ENCODE measurements around the gene RSF1. TPM values are rescaled to one million over a fixed set of nuclear protein-coding genes. Genes with fewer than 3 reads are reported as not detected.
"Not testable (repeated sequence)": the region's sequence is repeated elsewhere in the genome, so short reads cannot be mapped to it uniquely, and the experiment has no call there.

Gene RSF1
- total RNA-seq, 4 donors from 2014 or later = 38.4 to 129 (median 70.5) TPM

DNA sequence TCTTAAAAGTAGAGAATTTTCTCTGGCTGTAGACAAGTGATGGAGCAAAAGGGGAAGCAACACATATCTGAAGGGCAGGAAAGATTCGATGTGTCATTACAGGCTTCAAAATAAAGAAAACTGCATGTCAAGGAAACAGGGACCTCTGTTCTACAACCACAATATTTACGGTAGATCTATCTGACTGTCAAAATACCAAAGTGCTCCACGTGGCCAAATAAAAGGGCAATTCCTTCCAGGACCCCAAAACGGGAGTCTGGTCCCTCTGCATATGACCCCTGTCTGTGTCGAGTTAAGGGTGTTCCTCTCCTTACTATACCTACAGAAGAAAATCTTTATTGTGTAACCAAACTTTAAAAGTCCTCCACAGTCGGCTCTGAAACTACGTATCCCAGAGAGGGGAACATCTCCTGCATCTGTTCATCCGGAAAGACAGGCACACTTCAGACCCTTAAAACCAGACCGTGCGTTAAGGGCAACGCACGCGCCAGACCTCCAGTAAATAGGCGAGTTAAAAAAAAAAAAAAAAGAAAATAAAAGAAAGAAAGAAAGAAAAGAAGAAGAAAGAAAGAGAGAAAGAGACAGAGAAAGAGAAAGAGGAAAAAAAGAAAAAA is 183.7 kb downstream of the RSF1 start:
- TF ChIP-seq CTCF (IDR thresholded peaks at IDR 0.05) (no peak), POLR2A (IDR thresholded peaks at IDR 0.05) (no peak)
- H3K36me3 ChIP-seq = no peaks in the 10 kb centered on the region
- peak overlapping the region; percentile 67 to 98 (median 82) for H3K4me3 ChIP-seq
- H3K27ac ChIP-seq = peak overlapping the region in 2 of 4 donors; percentile 55 to 81
- no peaks in the 10 kb centered on the region for H3K9me3 ChIP-seq
- no peaks in the 10 kb centered on the region for H3K27me3 ChIP-seq
- peaks cover 0 to 17% (median 3%) of the 10 kb centered on the region in 4 donors for H3K4me1 ChIP-seq
- no peak for DNase-seq

DNA sequence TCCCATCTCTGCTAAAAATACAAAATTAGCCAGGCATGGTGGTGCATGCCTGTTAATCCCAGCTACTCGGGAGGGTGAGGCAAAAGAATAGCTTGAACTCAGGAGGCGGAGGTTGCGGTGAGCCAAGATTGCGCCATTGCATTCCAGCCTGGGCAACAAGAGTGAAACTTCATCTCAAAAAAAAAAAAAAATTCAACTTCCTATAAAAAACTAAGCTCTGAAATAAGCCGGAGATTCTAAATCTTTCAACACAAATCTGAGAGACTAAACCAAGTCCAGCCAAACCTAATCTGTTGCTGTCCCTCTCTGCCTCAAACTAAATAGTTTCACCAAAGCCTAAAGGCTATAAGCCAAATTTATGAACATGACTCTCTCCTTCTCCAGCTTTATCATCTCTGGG is 186.6 kb downstream of the RSF1 start:
- not testable (repeated sequence) for H3K27me3 ChIP-seq, H3K4me3 ChIP-seq, H3K27ac ChIP-seq, H3K9me3 ChIP-seq, H3K36me3 ChIP-seq, DNase-seq
- H3K4me1 ChIP-seq = peaks cover 0 to 17% (median 3%) of the 10 kb centered on the region in 4 donors

GRCh38 chr11:77630157-77630710 is 190.3 kb downstream of the RSF1 start:
- TF ChIP-seq POLR2A (IDR thresholded peaks at IDR 0.05) (no peak), CTCF (IDR thresholded peaks at IDR 0.05) (no peak)
- peaks cover 0 to 10% (median 0%) of the 10 kb centered on the region in 3 donors for H3K36me3 ChIP-seq
- H3K27me3 ChIP-seq = no peaks in the 10 kb centered on the region
- H3K27ac ChIP-seq = no peak overlapping the region
- H3K4me1 ChIP-seq = peaks cover 0 to under 1% (median 0%) of the 10 kb centered on the region in 4 donors
- no peak overlapping the region for H3K4me3 ChIP-seq
- no peaks in the 10 kb centered on the region for H3K9me3 ChIP-seq
- DNase-seq = no peak

DNA sequence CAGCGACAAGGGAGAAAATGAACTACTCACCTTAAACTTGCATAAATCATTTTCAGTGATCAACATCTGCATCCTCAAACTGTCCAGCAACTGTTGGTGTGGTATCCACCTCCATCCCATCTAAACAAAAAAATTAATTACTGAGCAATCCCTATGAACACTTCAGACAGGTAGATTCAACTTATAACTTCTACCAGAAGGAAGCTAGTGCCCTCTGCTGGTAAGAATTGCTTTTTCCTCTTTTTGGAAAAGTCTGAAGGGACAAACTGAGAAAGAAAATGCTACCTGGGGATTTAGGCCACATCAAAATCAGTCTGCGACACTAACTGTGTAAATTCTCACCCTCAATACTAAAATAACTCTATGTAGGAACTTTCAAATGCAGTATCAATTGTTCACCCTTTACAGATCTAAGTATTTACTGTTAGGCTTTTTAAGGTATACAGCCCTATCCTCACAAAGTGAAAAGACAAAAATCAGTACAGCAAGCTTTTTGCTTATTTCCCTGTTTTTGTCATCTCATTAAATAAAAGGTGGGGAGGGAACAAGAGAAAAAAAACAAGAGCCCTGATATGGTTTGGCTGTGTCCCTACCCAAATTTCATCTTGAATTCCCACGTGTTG is 200.8 kb downstream of the RSF1 start:
- no peaks in the 10 kb centered on the region for H3K9me3 ChIP-seq
- DNase-seq = no peak
- no peak overlapping the region for H3K27ac ChIP-seq
- peaks cover 0 to 83% (median 2%) of the 10 kb centered on the region in 3 donors for H3K36me3 ChIP-seq
- H3K4me1 ChIP-seq = no peaks in the 10 kb centered on the region
- no peak overlapping the region for H3K4me3 ChIP-seq
- no peaks in the 10 kb centered on the region for H3K27me3 ChIP-seq
- peak; percentile 43 to 84 (median 70) for TF ChIP-seq CTCF (IDR thresholded peaks at IDR 0.05)
- TF ChIP-seq POLR2A (IDR thresholded peaks at IDR 0.05) = no peak

GRCh38 chr11:77617892-77618291 is 202.6 kb downstream of the RSF1 start:
- Histone ChIP-seq H3K36me3 (peaks cover 0 to 79% (median 2%) of the 10 kb centered on the region in 3 donors), H3K4me1 (no peaks in the 10 kb centered on the region), H3K27me3 (no peaks in the 10 kb centered on the region), H3K27ac (no peak overlapping the region), H3K4me3 (no peak overlapping the region), H3K9me3 (no peaks in the 10 kb centered on the region)
- no peak for DNase-seq
- TF ChIP-seq CTCF (IDR thresholded peaks at IDR 0.05) (no peak), POLR2A (IDR thresholded peaks at IDR 0.05) (no peak)

DNA sequence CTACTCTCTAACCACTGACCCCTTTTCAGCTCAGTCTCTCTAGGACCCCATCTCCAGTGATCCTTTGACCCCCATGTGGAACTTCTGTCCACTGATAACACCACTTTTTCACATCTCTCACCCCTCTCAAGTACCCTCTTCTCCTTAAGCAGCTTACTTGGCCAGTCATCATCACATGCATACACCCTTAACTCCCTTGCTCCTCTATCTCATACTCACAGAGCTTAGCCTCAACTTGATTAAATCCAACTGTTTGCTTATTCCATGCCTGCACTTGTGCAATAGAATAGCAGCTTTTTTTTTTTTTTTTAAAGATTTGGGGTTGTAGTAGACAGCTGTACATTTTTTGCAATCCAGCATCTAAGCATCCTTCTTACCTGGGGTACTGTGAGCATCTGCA is 208.6 kb downstream of the RSF1 start:
- Histone ChIP-seq H3K27ac (no peak overlapping the region), H3K4me1 (no peaks in the 10 kb centered on the region), H3K27me3 (no peaks in the 10 kb centered on the region), H3K36me3 (peaks cover 0 to 71% (median 2%) of the 10 kb centered on the region in 3 donors), H3K4me3 (no peak overlapping the region), H3K9me3 (no peaks in the 10 kb centered on the region)
- TF ChIP-seq POLR2A (IDR thresholded peaks at IDR 0.05) = no peak
- TF ChIP-seq CTCF (IDR thresholded peaks at IDR 0.05) = no peak
- no peak for DNase-seq

Data from Peyer's patch (tissue), 4 donors.